ENCODE data around the gene DAPK1. TPM values are rescaled to one million over a fixed set of nuclear protein-coding genes. Genes with fewer than 3 reads are reported as not detected.

Gene DAPK1
- total RNA-seq, 1 donor from 2014 or later = 27.0 TPM

GRCh38 chr9:87682618-87683017 is 185.0 kb downstream of the DAPK1 start:
- no peak for DNase-seq (ENCODE audit: low read depth in 2 of 2)

DNA sequence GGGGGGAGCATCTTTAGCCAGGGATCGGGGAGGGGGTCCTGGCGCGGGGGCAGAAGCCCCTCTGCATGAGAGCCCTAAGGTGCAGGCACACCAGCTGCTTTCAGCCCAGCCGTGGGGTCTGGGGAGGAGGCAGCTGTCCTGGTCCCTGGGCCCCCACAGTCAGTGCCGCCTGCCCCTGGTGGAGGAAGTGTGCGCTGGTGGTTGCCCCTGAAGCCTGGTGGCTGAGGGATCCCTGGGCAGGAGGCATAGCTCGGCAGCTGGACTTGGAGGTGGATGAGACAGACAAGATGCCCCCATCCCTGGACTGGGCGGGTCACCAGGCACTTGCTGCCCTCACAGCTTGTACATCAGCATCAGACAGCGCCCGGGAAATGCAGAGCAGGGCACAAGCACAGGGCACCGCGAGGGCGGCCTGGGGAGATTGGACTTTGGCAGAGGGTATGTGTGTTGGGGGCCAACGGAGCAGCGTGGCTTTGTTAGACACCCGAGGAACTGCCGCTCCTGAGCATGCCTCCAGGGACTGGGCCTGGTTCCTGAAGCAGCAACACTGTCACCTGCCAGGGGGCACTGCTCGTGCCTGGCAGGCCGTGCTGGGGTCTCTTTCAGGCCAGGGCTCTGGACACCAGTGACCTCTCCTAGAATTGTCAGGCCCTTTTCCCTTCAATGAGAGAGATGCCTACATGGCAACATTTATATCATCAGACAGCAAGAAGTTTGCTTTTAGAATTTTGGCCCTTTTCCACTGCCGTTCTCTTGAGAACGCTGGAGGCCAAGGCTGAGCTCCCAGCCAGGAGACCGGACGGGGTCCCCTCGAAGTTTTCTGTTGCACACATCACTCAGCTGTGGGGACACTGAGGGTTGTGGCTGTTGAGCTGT is 186.3 kb downstream of the DAPK1 start:
- DNase-seq (ENCODE audit: low read depth in 2 of 2) = no peak

GRCh38 chr9:87684627-87685219 is 187.1 kb downstream of the DAPK1 start:
- DNase-seq (ENCODE audit: low read depth in 2 of 2) = peak in 1 of 2 donors; percentile 52

- DNase-seq (ENCODE audit: low read depth in 2 of 2) = peak in 1 of 2 donors; percentile 39
Observed at GRCh38 chr9:87685441-87685840, 187.8 kb downstream of the DAPK1 start.

- DNase-seq (ENCODE audit: low read depth in 2 of 2) = peak in 1 of 2 donors; percentile 16
Observed at GRCh38 chr9:87685871-87686519, 188.3 kb downstream of the DAPK1 start.

- no peak for DNase-seq (ENCODE audit: low read depth in 2 of 2)
Observed at GRCh38 chr9:87686520-87687090, 188.9 kb downstream of the DAPK1 start.

- no peak for DNase-seq (ENCODE audit: low read depth in 2 of 2)
Observed at GRCh38 chr9:87687207-87687606, 189.5 kb downstream of the DAPK1 start.

GRCh38 chr9:87694236-87694755 is 196.6 kb downstream of the DAPK1 start:
- no peak for DNase-seq (ENCODE audit: low read depth in 2 of 2)

- DNase-seq (ENCODE audit: low read depth in 2 of 2) = no peak
Observed at GRCh38 chr9:87695523-87695922, 197.9 kb downstream of the DAPK1 start.

GRCh38 chr9:87696641-87697040 is 199.0 kb downstream of the DAPK1 start:
- DNase-seq (ENCODE audit: low read depth in 2 of 2) = no peak

DNA sequence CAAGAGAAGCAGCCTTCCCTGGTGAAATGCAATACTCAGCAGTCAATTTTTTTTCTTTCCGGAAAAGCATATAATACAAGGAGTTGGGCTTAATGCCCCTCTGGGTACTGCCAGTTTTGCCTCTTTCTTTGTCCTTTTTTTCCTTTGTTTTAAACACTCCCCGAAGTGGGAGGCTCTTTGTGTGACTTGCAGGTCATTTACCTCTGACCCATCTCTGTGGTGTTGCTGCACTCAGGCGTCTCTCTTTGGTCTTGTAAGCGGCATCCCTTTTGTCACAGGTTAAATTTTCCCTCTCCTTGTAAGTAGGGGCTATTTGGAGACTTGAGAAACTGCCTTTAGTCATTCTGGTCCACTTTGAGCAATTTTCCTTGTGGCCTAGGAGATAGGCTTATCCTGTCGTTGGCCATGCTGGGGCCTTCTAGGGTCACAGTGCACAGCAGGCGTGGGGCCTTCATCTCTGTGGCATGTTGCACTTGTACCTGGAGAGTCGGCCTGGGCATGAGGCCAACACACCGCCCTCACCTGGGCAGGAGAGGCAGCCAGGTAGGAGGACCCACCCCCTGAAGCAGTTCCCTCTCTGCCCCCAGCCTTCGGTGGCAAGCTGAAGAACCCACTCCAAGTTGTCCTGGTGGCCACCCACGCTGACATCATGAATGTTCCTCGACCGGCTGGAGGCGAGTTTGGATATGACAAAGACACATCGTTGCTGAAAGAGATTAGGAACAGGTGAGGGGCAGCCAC is 200.6 kb downstream of the DAPK1 start:
- DNase-seq (ENCODE audit: low read depth in 2 of 2) = no peak

- DNase-seq (ENCODE audit: low read depth in 2 of 2) = no peak
Observed at GRCh38 chr9:87699835-87700234, 202.2 kb downstream of the DAPK1 start.

GRCh38 chr9:87701491-87701890 is 203.8 kb downstream of the DAPK1 start:
- no peak for DNase-seq (ENCODE audit: low read depth in 2 of 2)

DNA sequence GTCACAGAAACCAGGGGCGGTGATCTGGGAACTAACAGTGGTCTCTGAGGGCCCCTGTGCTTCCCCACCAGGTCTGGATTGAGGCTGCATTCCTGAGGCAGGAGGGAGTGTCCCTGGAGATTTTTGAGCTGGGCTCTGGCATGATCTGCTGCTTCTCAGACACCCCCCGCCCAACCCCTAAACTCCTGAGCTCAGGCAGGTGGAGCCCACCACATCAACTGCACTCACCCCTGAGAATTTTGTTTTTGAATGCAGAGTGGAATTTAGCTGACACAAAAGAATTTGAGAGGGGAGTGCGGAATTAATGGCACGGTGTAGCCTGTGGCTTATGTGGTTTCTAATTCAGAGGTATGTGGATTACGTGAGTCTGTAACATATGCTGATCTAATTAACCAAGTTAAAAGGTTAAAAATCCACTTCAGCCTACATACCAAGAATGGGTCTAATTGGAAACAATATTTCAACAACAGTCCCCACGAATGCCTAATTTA is 204.3 kb downstream of the DAPK1 start:
- no peak for DNase-seq (ENCODE audit: low read depth in 2 of 2)

DNA sequence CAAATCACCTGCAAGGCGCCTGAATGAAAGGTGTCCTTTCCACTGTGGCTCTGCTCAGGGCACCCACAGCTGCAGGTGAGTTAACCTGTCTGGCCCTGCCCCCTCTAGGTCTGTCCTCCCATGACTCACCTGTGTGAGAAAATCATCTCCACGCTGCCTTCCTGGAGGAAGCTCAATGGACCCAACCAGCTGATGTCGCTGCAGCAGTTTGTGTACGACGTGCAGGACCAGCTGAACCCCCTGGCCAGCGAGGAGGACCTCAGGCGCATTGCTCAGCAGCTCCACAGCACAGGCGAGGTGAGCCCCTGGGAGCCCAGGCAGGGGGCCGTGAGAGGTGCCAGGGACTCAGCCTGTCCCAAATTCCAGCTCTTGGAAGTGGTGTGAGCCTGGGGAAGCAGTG is 205.3 kb downstream of the DAPK1 start:
- no peak for DNase-seq (ENCODE audit: low read depth in 2 of 2)

- no peak for DNase-seq (ENCODE audit: low read depth in 2 of 2)
Observed at GRCh38 chr9:87703636-87704276, 206.1 kb downstream of the DAPK1 start.

DNA sequence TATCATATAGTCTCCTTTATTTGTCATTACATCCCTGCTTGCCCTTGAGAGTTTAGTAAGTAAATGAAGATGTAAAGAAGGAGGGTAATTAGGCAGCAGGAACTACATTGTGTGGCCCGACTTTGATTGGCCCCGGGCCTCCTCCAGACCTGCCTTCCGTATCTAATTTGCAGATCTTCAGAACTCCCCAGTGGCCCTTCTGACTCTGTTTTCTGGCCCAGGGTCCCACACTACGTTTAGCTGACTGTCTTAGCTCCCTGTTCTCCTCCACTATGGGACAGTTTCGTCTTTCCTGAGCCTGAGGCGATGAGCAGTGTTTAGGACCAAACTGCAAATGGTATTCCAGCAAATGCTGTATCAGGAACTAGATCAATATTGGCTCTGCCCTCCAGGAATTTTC is 206.7 kb downstream of the DAPK1 start:
- DNase-seq (ENCODE audit: low read depth in 2 of 2) = no peak

GRCh38 chr9:87706066-87706739 is 208.5 kb downstream of the DAPK1 start:
- DNase-seq (ENCODE audit: low read depth in 2 of 2) = no peak

DNA sequence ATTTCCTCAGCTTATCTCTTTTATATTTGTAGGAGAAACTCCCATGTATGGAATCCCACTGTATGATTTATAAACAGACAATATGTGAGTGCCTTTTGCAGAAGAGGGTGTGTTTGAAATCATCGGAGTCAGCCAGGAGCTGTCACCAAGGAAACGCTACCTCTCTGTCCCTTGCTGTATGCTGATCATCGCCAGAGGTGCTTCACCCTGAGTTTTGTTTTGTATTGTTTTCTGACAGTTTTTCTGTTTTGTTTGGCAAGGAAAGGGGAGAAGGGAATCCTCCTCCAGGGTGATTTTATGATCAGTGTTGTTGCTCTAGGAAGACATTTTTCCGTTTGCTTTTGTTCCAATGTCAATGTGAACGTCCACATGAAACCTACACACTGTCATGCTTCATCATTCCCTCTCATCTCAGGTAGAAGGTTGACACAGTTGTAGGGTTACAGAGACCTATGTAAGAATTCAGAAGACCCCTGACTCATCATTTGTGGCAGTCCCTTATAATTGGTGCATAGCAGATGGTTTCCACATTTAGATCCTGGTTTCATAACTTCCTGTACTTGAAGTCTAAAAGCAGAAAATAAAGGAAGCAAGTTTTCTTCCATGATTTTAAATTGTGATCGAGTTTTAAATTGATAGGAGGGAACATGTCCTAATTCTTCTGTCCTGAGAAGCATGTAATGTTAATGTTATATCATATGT is 210.3 kb downstream of the DAPK1 start:
- peak in 1 of 2 donors; percentile 46 for DNase-seq (ENCODE audit: low read depth in 2 of 2)
